Activated CD8-positive, alpha-beta memory T cell treated with anti-CD3 and anti-CD28 coated beads for 48 hours (primary cell): ENCODE data around the gene S100A10.

Experiments
- DNase-seq, 3 experiments: peaks; one replicate each; pipeline ENCODE4 v3.0.0-alpha.2; 2020; ENCODE audit warnings: low read depth in 2 of 3, low spot score in 2 of 3

Gene S100A10

DNA sequence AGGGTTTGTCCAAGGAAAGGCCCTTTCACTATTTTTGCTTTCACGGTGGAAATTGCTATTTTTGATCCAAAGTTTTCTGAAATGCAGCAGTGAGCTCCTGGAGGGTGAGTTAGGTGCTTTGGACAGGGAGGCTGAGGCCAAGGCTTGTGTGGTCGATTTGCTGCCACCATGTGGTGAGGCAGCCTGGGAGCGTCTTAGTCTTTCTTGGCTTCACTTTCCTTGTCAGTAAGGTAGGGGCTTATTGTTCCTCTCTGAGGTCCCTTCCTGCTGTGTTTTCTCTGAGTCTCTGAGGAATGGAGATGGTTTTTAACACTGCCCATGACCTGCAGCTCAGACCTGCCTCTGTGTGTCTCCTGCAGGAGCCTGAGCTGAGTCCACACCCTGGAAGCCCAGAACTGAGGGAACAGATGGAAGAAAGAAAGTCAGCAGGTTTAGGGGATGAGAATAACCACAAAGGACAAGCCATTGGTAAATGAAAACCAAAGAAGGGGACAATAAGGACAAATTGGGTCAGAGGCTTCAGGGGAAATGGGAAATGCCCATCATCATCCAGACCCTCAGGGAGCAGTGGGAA, 20.1 kb upstream of the S100A10 start:
- DNase-seq: no peak

- DNase-seq: no peak
These were observed 16.0 kb upstream of the S100A10 start for GRCh38 chr1:152009691-152010090.

DNA sequence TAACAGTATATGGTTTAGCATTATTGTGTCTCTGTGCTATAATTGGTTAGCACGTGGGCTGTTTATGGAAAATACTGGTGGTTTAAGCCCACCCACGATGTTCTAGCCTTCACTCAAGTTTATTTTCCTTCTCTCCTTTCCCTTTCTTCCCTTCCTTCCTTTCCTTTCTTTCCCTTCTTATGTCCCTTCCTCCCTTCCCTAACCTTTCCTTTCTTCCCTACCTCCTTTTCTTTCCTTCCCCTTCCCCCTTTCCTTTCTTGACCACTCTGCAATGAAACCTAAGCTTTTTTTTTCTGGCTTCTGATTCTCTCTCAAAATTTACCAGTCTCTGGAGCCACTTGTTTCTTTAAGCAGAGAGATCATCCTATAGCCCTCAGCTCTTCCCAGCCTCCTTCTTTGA, 13.4 kb upstream of the S100A10 start:
- no peak for DNase-seq

- DNase-seq: no peak
These were observed 11.8 kb upstream of the S100A10 start for GRCh38 chr1:152005360-152005912.

- DNase-seq: no peak
These were observed 10.3 kb upstream of the S100A10 start for GRCh38 chr1:152003846-152004442.

DNA sequence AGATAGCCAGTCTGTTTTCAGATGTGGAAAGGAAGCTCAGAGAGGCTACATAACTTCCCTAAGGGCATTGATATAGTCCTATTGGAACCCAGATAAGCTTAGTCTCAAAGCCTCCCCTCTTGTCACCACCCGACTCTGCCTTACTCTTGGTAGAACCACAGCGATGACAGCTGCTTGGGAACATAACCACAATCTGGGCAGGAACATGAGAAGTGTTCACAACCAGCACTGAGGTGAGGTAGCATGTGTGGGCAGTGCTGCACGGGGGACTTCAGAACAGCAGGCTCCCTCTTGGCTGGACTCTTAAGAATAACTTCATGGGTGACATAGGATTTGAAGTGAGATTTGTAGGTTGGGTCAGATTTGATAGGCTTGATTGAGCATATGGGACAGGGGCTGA, 9.3 kb upstream of the S100A10 start:
- DNase-seq: no peak

GRCh38 chr1:152001631-152002584, 8.2 kb upstream of the S100A10 start:
- peak; percentile 24 to 46 (median 26) for DNase-seq

GRCh38 chr1:152000964-152001630, 7.4 kb upstream of the S100A10 start:
- DNase-seq: no peak

- DNase-seq: no peak
These were observed 5.1 kb upstream of the S100A10 start for GRCh38 chr1:151998611-151999362.

DNA sequence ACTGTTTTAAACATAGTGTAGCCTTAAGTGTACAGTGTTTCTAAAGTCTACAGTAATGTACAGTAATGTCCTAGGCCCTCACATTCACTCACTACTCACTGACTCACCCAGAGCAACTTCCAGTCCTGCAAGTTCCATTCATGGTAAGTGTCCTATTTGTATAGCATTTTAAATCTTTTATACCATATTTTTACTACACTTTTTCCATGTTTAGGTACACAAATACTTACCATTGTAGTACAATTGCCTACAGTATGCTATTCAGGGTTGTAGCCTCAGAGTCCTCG, 3.6 kb upstream of the S100A10 start:
- DNase-seq: no peak

DNA sequence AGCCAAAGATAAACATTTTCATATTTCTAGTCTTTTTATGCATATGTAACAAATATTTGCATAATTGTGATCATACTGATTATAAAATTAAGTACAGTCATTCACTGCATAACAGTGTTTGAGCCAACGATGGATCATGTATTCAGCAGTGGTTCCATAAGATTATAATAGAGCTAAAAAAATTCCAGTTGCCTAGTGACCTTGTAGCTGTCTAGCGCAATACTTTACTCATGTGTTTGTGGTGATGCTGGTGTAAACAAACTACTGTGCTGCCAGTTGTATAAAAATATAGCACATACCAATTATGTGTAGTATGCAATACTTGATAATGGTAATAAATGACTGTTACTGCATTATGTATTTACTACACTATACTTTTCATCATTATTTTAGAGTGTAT, 2.1 kb upstream of the S100A10 start:
- DNase-seq: no peak

DNA sequence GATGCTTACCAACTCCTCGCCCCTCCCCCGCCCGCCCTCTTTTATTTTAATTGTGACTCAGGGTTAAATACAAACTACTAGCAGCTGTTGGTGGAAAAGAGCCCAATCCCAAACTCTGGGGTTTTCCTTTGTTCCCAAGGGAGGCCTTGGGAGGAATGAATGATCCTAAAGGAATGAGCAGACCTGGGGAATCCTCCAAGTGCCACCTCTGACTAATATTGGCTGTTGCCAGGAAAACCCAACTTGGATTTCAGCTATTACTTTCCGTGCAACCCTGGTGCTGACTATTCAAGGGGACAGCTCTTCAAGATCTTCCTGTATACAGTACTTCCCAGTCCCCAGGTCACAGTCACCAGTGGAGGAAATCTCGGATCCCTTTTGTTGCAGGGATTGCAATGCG, 1.3 kb upstream of the S100A10 start:
- DNase-seq: no peak

DNA sequence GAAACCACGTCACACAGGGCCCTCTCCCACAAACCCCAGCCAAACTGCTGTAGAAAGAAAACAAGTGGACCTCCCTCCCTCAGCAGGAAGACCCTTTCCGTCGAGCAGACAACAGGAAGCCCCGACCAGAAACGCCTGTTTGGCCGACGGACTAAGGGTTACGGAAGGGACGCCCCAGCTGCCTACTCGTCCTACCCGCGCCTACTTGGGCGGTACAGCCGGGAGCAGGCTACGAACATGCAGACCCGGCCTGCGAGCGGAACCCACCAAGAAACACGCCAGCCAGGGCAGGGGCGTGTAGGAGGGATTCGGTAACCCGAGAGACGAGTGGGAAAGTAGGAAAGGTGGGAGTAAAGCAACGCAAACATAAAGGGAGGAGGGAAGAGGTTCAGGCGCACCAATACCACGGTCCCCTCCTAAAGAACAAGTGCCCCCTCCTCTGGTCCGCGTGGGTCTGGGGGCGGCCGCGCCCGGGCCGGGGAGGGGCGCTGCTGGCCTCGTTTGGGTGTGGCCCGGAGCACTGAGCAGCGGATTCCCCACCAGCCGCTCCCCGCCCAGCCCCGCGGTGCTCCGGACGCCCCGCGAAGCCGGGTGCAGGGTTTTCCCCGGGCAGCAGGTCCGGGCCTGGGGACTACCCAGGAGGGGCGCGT, 450 bp downstream of the S100A10 start:
- DNase-seq: peak in 1 of 3 experiments; percentile 34

GRCh38 chr1:151992303-151993083, 1.2 kb downstream of the S100A10 start:
- peak in 1 of 3 experiments; percentile 22 for DNase-seq

DNA sequence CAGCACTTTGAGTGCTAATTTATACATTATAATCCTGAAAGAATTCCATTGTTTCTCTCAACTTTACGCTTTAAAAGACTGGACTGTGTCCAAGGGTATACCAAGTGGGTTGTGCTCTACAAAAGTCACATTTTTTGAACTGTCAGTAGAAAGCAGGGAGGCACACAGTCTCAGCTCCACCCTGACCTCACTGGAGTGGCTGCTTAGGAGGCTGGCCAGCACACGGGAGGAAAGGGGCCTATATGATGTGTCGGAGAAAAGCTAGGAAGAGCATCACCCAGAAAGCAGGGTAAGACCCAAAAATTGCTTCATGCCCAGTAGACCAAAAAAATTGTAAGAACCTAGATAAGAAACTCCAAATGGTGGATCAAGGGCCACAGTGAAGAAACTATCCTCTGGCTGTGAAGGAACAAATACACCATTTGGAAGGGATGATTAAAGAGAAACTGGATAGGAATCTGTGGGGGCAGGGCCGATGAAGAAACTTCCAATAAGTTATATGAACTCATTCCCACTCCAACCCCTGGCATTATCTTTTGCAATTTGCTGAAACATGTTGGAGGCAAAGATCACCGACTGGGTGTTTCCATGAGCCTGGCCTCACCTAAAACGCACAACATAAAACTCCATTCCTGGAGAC, 1.9 kb downstream of the S100A10 start:
- no peak for DNase-seq

DNA sequence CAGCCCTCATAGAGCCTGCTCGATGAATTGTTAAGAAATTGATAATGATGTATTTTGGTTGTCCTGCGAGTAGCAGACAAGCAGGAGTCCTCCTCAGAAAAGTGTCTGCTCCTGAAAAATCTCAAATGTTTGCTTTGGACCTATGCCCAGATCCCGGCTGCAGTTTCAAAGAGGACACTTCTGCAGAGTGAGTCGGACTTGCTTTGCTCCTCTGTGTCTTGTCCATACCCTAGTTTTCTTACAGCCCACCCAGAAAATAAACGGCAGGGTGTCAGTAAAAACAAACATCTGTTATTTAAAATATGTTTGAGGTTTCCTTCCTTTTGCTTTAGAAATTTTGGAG, 2.8 kb downstream of the S100A10 start:
- no peak for DNase-seq

- DNase-seq: no peak
These were observed 3.4 kb downstream of the S100A10 start for GRCh38 chr1:151990058-151990855.

DNA sequence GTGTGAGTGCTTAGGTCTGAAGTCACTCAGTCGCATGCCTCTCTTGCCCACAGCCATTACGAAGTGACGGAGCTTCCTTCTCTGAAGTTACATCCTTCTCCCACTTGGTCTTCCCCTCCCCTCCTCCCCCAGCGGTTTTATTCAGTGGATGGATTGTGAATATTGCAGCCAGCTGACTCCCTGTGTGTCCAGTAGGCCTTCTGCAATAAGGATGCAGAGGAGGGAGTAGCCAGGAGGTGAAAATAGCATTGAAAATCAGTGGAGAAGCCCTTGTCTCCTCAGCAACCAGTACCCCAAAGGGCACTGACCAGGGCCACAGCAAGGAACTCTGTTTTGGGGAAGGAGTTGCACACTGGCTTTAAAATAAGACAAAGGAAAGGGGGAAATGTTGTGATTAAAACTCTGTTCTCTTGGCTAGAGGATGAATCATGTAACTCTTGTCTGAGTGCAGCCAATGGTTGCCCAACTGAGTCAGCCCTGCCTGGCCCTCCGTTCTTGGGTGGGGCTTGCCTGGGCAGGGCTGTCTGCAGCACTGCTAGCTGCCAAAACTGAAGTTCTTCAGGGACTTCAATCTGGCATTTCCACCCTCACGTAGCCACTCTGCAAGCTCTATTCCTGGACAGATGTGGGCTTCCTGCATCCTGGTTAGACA, 4.3 kb downstream of the S100A10 start:
- DNase-seq: no peak
